Activated B cell treated with CpG ODN at 0.5 μM for 24 hours (primary cell): Measurements from ENCODE around the gene TGFBRAP1. TPM values are rescaled to one million over a fixed set of nuclear protein-coding genes. Genes with fewer than 3 reads are reported as not detected.

Experiments used
- ATAC-seq: fragments of 200-7000 bp; cut with Tn5 transposase; one replicate; pipeline ENCODE4 v1.10.0; 2021; ENCODE audit warnings: low read depth, mild to moderate bottlenecking, moderate library complexity
- CTCF ChIA-PET: fragments of 350-600 bp; sonication (Branson Sonifier 250); formaldehyde crosslinking; loops from one replicate; lab custom pipeline; 2021; ENCODE audit warnings: antibody characterized with exemption; lab: Charles Lee
- POLR2A ChIA-PET: fragments of 350-600 bp; sonication (Branson Sonifier 250); formaldehyde crosslinking; loops from one replicate; lab custom pipeline; 2021; ENCODE audit warnings: antibody characterized with exemption; lab: Charles Lee
- DNase-seq: peaks from one replicate; pipeline ENCODE4 v3.0.0; 2022
- H3K27ac Mint-ChIP-seq: one replicate; pipeline ENCODE4 v1.8.0; 2020; ENCODE audit warnings: mixed read lengths
- H3K27me3 Mint-ChIP-seq: one replicate; pipeline ENCODE4 v1.8.0; 2021; ENCODE audit warnings: mixed read lengths
- H3K36me3 Mint-ChIP-seq: one replicate; pipeline ENCODE4 v1.8.0; 2021; ENCODE audit warnings: low read depth, mixed read lengths
- H3K4me1 Mint-ChIP-seq: one replicate; pipeline ENCODE4 v1.8.0; 2021; ENCODE audit warnings: mixed read lengths
- H3K4me3 Mint-ChIP-seq: one replicate; pipeline ENCODE4 v1.8.0; 2020; ENCODE audit warnings: mild to moderate bottlenecking, mixed read lengths
- H3K9me3 Mint-ChIP-seq: one replicate; pipeline ENCODE4 v1.8.0; 2020; ENCODE audit warnings: mixed read lengths
- CTCF ChIP-seq: fragments of 200-600 bp; IDR thresholded peaks from one replicate; pipeline ENCODE4 v1.8.0; 2022; ENCODE audit warnings: antibody characterized with exemption, mild to moderate bottlenecking
- intact Hi-C: fragments of 100-400 bp; cut with micrococcal nuclease; formaldehyde crosslinking; loops from one replicate; pipeline ENCODE4 v1.15.1; 2024
- total RNA-seq: library from RNA; stranded (reverse); gene quantifications from 2 replicates; pipeline ENCODE4 v1.2.3, GENCODE V29; 2022

Gene TGFBRAP1
- total RNA-seq, 1 donor from 2014 or later, result 25.2 TPM

DNA sequence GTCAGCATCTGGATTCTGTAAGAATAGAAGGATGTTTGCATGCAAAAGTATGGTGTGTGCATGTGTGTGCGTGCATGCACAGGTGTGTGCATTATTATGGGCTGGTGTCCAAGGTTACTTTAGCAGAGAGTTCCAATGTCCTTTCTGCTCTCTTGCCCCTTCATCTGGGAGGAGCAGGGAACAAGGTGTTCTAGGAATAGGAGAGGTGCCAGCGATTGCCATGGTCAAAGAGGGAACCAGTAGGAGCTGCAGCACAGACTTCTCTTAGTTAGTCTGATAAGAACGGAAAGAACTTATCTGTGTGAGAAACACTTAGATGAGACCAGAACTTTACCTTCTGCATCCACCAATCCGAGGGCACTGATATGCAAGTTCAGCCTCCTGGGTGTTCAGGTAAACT, 79.6 kb downstream of the TGFBRAP1 start:
- intact Hi-C loops, result no loop called here
- Mint-ChIP-seq H3K9me3 (no peaks in the 10 kb centered on the region), H3K36me3 (no peaks in the 10 kb centered on the region), H3K4me1 (no peaks in the 10 kb centered on the region), H3K4me3 (no peak overlapping the region), H3K27ac (no peak overlapping the region), H3K27me3 (no peaks in the 10 kb centered on the region)
- POLR2A ChIA-PET, result no interaction called here
- CTCF ChIA-PET, result no interaction called here
- ATAC-seq (no peak), DNase-seq (no peak)
- no peak for TF ChIP-seq CTCF

DNA sequence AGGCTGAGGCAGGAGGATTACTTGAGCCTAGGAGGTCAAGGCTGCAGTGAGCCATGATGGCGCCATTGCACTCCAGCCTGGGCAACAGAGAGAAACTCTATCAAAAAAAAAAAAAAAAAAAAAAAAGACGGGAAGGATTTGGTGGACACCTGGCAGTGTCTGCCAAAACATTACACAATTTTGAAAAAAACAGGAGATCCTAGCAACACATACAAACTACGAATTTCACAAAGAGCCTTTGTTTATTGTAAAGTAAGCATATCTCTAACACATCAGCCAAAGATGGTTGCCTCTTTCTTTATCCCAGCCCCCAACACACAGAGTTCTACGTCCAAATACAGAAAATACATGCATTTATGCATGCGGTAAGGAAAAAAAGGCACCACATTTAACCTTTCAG, 80.4 kb downstream of the TGFBRAP1 start:
- H3K36me3 Mint-ChIP-seq, result no peaks in the 10 kb centered on the region
- no peak overlapping the region for H3K4me3 Mint-ChIP-seq
- no peak for TF ChIP-seq CTCF
- no peak overlapping the region for H3K27ac Mint-ChIP-seq
- no peak for ATAC-seq
- ChIA-PET POLR2A (no interaction called here), CTCF (no interaction called here)
- no peaks in the 10 kb centered on the region for H3K4me1 Mint-ChIP-seq
- no peak for DNase-seq
- H3K9me3 Mint-ChIP-seq, result no peaks in the 10 kb centered on the region
- no peaks in the 10 kb centered on the region for H3K27me3 Mint-ChIP-seq
- intact Hi-C loops, result no loop called here

DNA sequence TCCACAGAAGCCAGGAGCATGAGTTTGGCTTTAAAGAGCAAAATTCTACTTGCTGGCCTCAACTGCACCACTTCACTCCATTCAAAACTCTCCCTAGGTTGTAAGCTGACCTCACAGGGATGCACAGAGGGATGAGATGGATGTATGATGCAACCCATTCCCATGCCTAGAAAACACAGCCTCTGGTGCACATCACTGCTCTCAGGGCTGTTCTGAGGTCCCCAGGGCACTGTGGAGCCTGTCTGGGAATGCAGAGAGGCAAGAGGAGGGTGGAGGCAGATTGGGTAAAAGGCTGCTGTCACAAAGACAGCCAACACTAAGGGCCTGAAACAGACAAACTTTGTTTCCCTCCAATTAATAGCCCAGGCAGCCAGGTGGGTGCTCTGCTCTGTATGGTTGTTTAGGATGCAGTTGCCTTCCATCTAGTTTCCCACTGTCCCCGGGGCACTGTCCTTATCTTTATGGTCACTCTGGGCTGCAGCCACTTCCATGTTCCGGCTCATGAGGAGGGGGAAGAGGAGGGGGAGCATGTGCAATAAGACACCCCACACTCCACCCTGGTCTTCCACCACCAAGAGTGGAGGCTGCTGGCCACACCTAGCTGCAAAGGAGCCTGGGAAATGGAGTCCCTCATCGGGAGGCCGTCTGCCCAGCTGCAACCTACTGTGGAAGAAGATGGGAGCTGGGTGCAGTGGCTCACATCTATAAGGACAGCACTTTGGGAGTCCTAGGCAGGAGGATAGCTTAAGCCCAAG, 81.0 kb downstream of the TGFBRAP1 start:
- no peak for TF ChIP-seq CTCF
- ChIA-PET CTCF (no interaction called here), POLR2A (no interaction called here)
- Mint-ChIP-seq H3K4me3 (no peak overlapping the region), H3K4me1 (no peaks in the 10 kb centered on the region), H3K36me3 (no peaks in the 10 kb centered on the region), H3K27ac (no peak overlapping the region), H3K9me3 (no peaks in the 10 kb centered on the region), H3K27me3 (no peaks in the 10 kb centered on the region)
- no peak for ATAC-seq
- intact Hi-C loops, result no loop called here
- no peak for DNase-seq

DNA sequence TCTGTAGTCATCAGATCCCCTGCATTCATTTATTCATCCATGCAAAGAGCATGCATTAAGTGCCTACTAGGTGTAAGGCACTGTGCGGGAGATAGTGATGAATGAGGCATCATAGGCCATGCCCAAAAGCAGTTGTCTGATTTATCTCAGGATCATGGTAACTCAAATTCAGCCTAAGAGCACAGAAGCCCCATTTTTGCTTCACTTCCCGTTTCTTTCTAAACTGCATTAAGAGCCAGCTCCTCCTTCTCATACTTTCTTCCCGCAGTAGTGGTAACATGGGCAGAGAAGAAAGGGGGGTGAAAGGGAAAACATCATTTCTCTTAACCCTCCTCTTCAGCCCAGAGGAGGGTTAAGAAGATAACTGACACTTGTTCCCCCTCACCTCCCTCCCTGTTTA, 85.1 kb downstream of the TGFBRAP1 start:
- intact Hi-C loops, result no loop called here
- Mint-ChIP-seq H3K36me3 (no peaks in the 10 kb centered on the region), H3K27ac (no peak overlapping the region), H3K9me3 (no peaks in the 10 kb centered on the region), H3K4me1 (no peaks in the 10 kb centered on the region), H3K4me3 (no peak overlapping the region), H3K27me3 (no peaks in the 10 kb centered on the region)
- ChIA-PET CTCF (no interaction called here), POLR2A (no interaction called here)
- ATAC-seq (no peak), DNase-seq (no peak)
- TF ChIP-seq CTCF, result no peak

- no peak for TF ChIP-seq CTCF
- ChIA-PET CTCF (no interaction called here), POLR2A (no interaction called here)
- H3K4me1 Mint-ChIP-seq, result peaks cover 3% of the 10 kb centered on the region
- no peaks in the 10 kb centered on the region for H3K36me3 Mint-ChIP-seq
- intact Hi-C loops, result no loop called here
- no peak overlapping the region for H3K27ac Mint-ChIP-seq
- no peaks in the 10 kb centered on the region for H3K9me3 Mint-ChIP-seq
- no peaks in the 10 kb centered on the region for H3K27me3 Mint-ChIP-seq
- no peak for ATAC-seq
- DNase-seq, result no peak
- H3K4me3 Mint-ChIP-seq, result no peak overlapping the region
Measured at GRCh38 chr2:105243961-105244360, 85.6 kb downstream of the TGFBRAP1 start.
